NCI-H1694 (cell line): ENCODE measurements around the gene KLK14.
A peak's percentile ranks its signal among the peaks of the same experiment; 100 is the strongest.

ENCODE experiments used
- DNase-seq: peaks from one replicate; lab custom pipeline; 2025; lab: John Stamatoyannopoulos, UW

Gene KLK14

DNA sequence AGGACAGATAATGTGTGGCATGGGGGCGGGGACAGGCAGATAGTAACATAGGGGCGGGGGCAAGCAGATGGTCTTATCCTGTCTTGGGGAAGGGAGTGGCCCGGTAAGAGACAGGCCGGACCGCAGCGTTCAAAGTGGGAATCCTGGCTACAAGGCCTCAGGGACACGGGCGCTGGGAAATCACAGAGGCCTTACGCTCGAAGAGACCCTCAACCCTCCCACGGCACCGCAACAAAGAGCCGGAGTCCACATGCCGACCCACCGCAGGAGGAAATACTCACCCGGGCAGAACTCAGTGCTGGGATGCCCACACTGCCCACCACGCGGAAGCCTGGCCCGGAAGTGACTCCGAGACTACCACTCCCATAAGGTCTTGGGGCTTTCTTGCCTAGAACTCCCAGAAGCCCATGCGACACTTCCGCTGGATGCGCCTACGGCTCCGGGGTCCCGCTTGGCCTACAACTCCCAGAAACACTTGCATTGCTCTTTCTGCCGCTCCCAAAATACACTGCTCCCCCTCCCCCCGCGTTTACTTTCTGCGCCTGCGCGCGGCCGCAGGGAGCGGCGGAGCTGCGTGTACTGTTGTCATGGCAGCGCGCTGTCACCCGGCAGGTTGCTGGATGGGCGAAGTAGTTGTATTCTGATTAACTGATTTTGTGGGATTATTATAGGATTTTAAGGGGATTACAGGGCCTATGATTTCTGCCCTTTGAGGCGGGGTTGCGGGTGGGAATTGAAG is 25.5 kb upstream of the KLK14 start, which contains the start of gene CTU1:
Gene CTU1 (minus strand): TSS at position 344 of the 739 bp plus-strand sequence. CDS start 3,840 bp downstream, outside the sequence.
- peak; percentile 97 for DNase-seq

DNA sequence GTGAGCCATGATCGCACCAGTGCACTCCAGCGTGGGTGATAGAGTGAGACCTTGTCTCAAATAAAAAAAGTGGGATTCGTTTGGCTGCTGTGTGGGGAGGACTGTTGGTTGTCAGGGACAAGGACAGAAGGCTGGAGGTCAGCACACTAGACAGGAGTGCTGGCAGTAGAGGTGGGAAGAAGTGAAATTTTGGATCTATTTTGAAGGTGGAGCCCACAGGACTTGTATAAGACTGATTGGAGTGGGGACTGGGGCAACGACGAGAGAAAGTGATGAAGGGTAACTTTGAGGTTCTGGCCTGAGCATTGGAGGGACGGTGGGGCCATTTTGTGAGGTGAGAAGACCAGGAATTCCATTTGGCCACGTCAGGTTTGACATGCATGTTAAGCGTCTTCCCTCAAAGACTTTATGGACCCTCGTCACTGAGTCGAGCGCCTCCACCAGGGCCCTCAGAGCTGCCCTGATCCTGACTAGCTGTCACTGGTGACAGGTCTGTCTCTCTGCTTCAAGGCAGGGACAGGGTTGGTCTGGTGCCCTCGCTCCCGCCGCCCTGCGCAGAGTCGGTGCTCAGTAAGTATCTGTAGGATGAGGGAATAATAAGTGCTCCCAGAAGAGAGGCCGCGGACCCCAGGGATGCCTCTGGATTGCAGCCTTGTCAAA is 24.8 kb upstream of the KLK14 start:
- peak; percentile 12 for DNase-seq

DNA sequence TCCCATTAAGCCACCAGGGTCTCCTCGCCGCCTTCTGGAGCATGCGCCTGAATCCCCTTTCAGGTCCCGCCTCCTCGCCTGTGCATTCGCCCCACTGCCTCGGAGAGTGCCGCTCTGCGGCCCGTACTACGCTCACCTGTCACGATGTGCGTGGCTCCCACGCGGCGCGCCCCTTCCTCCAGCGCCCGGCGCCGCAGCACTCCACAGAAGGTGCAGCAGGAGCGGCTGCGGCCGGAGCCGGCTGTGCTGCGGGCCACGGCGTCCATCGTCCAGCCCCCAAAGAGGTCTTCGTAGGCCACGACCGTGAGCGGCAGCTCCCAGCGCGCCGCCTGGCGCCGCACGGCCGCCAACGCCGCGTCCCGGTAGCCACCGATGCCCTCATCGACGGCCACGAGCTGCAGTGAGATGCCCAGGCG is 21.2 kb upstream of the KLK14 start:
- no peak for DNase-seq

DNA sequence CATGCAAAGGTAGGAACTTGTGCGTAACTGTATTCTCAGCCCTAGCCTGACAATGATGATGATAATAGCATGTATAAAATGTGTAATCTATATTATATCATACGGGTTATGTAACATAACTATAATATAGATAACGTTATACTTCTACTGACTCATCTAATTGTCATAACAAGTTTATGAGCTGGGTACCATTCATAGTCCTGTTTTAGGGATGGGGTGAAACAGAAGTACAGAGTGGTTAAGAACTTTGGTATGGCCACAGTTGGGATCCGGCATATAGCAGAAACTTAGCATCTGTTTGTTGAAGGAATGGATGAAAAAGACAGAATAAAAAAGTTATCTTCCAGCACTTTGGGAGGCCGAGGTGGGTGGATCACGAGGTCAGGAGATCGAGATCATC is 20.3 kb upstream of the KLK14 start:
- DNase-seq: no peak

DNA sequence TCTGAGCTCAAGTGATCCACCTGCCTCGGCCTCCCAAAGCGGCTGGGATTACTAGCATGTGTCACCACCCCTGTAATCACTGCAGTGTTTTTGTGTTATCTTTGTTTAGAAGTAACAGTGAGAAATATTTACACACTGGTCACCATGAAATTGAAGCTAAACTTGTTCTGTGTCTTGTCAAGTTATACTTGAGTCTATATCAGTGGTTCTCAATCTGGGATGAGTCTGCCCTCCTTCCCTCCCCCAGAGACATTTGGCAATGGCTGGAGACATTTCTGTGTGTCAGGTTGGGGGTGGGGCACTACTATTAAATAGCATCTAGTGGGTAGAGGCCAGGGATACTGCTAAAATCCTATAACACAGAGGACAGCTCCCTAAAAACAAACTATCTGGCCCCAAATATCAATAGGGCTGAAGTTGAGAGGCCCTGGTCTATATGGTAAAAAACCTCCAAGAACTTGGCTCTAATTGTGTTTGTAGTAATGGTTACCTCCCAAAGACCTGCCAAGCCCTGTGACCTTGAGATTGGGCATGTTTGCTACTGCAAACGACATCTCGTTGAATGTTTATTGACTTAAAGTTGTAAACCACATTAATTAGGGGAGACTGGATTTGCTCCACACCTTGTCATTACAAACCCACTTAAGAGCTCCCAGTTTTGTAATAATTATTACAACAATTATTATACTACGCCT is 18.6 kb upstream of the KLK14 start:
- DNase-seq: no peak

DNA sequence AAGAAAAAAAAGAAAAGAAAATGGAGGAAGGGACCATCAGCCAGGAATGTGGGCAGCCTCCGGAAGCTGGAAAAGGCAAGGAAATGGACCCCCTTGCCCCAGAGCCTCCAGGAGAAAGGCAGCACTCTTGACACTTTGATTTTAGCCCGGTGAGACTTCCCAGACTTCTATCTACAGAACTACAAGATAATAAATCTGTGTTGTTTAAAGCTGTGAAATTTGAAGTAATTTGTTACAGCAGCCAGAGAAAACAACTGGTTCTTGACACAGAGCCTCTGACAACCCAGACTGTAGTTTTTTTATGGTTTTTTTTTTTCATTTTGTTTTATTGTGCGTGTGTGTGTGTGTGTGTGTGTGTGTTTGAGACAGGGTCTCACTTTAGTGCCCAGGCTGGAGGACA is 17.9 kb upstream of the KLK14 start:
- DNase-seq: no peak

DNA sequence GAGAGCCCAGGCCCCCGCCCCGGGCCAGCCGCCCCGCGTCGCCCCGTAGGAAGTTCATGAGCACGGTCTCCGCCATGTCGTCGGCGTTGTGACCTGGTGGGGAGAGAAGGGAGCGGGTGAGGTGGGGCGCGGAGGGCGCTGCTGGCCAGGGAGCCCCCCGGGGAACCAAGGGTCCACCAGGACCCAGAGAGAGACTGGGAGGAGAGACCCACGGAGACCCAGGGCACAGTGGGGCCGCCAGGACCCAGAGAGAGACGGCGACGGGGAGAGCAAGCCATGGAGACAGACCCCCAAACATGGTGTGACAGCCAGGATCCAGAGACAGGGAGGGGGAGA is 16.3 kb upstream of the KLK14 start:
- no peak for DNase-seq

DNA sequence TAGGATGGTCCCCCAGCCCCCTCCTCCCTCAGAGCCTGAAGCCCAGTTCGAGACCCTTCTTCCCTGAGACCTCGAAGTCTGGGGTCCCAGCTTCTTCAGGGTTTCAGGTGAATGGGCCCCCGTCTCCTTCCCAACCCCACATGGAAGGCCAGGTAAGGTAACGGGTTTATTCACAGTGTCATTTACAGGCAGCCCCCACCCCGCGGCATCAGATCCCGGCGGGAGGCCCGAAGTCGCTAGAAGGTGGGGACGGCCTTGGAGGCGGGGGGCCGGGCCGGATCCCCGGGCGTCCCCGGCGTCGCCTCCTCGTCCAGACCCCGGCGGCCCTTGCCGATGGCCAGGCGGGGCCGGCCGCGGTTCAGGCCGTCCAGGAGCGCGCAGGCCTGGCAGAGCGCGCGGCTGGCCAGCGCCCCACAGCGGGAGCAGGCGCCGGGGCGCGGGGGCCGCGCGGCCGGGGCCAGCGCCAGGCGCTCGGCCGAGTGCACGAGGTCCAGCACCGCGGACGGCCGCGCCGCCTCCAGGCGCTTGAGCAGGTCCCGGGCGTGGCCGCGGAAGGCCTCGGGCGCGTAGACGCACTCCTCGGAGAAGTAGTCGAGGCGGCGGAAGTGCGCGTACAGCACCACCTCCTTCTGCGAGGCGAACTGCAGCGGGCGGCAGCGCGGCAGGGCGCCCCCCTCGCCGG is 15.8 kb upstream of the KLK14 start:
- no peak for DNase-seq

DNA sequence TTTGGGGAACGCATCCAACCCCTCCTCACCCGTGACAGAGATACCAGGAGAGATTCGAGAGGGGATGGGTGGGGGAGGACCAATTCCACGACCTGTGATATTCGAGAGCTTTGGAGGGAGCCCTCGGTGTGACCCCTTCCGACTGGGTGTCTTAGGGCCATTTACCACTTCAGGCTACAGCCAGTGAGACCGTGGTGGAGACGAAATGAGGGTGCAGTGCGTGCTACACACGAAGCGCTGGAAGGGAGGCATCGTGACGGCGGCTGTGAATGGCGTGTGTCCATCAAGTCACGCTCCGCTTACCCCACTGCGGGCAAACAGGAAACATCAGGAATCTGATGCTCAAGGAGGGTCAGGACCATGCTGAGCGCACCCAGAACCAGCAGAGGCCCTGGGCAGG is 15.1 kb upstream of the KLK14 start:
- no peak for DNase-seq

DNA sequence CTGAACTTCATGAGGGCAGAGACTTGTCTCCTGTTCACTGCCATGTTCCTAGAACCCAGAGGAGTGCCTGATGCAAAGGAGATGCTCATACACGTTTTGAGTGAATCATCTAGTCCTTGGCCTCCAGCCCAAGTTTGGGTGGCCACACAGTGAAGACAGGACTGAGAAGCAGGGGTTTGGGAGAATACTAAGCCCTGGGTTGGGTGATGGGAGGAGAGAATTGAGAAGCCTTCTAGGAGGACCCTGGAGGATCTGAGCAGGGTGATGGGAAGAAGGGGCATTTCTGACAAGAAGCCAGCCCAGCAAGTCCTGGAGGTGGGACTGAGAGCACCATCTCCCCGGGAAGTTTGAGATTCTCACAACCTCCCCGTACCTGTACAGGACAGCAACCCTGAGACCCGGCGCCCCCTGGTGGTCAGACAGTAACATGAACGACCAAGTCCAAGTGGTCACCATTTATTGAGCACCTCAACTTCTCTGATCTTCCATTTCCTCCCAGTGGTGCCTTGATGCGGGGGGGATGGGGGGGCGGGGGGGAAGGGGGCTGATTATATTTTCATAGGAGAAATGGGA is 14.6 kb upstream of the KLK14 start:
- no peak for DNase-seq

DNA sequence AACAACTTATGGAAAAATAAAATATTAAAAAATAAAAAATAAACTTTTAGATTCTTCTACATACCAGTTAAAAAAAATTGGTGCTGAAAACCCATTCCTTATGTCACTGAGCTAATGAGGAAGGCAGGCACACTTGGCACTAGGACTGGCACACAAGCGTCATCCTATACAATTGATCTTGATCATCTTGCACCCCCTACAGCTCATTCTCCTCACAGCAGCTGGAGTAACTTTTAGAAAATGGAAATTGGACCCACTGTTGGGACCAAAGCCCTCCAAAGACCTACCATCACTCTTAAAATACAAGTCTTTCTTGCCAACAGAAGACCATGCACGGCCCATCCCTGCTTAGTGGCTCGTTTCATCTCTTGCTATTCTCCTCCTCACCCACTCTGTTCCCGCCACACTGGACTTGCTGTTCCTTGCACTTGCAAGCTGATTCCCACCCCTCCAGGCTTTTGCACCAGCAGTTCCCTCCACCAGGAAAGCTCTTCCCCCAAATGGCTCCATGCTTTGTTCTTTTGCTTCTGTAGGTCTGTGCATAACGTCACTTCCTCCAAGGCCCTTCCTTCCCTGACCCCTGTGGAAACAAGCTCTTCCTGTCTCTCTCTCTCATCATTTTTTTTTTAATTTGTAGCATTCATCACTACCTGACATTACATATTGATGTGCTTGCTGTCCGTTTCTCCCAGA is 13.9 kb upstream of the KLK14 start:
- no peak for DNase-seq

DNA sequence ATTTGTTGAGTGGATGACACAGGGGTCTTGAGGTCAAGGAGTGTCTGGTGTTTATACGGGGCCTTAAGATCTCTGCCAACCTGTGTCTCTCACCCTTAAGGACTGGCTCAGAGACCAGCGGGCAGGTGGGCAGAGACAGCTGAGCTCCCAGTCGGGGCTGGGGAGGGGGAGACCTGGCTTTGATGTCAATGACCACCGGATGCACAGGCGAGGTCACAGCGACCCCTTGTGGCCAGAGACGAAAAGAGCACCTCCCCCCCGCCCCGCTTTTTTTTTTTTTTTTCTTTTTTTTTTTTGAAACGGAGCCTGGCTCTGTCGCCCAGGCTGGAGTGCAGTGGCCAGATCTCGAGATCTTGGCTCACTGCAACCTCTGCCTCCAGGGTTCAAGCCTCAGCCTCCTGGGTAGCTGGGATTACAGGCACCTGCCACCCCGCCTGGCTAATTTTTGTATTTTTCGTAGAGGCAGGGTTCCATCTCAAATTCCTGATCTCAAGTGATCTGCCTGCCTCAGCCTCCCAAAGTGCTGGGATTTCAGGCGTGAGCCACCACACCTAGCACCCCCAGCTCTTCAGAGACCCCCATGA is 12.1 kb upstream of the KLK14 start:
- DNase-seq: no peak

DNA sequence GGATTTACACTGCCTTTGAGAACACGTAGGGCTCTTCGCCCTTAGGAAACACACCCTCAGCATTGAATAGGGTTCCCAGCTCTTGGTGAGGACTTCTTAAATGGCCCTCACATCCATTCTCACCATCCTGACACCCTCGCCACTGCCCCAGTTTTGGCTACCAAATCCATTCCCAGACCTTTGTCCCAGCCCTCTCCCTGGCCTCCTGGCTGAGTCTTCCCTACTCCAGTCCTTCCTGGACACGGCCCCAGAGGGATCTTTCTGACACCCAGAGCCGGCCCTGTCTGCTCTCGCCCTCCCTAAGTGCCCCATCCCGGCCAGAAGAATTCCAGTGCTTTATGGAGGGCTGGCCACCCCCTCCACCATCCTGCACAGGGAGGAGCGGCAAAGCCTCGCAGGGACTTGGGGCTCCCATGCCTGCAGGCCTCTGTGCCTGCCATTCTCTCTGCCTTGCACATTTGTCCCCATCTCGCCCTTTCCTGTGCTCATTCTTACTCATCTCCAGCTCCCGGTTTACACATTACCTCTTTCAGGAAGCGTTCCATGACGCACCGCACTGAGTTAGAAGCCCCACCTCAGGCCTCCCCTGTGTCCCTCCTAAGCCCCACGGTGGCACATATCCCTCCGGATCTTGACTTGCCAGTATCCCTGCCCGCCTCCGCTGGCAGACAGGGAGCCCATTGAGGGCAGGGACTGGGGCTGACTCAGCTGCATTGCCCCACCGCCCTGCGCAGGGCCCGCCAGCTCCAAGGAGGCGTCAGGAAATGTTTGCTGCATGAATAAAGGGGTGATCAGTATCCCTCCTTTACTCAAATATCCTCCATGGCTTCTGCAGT is 11.0 kb upstream of the KLK14 start:
- no peak for DNase-seq

DNA sequence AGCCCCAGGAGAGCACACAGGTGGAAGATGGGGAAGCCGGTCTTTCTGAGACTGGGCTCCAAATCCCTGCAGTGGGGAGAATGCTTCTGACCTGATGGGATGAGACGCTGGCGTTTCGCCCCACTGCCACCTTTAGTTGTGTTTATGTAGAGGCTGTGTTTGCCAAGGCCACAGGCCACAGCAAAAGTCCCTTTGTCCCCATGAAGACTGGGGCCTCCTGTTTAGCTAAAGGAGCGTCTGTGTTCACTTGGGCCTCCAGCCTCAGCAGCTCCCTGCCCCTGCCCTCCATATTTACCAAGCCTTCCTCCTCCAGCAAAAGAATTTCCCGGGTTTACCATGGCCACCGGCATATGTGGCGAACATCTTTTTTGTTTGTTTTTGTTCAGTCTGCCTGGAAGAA is 10.4 kb upstream of the KLK14 start:
- DNase-seq: no peak

DNA sequence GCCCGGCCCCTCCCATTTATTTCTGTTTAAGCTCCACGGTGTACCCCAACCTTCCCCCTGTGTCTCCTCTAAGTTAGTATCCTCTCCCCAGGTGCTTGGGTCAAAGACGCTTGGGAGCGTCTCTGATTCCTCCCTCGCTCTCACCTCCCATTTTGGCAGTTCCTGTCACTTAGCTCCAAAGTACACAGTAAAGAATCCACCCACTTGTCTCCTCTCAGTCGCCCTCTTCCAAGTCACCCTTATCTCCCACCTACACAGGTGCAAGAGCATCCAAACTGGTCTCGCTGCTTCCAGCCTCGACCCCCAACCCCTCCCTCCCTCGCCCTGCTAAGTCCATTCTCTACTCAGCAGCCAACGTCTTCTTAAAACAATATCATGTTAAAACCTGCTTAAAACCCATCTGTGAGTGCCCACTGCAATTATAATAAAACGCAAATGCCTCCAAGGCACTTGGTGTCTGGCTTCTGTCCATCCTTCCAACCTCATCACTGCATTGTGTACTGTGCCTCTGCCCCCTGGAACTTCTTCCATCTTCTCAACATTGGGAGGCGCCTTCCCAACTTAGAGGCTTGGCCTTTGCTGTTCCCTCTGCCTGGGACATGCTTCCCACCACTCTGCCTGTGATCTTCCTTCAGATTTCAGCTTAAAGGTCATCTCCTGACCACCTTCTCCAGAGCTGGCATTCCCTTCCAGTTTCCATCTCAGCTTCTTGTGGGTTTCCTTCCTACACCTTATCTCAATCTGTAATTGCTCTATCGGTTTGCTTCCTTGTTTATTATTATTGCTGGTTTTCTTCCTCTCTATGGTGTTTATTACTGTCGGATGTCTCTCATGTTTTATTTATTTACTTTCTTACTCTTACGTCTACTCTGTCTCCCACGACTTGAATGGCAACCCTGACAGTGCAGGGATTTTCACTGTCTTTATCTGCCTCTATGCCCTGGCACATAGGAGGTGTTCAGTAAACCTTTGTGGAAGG is 9.5 kb upstream of the KLK14 start:
- DNase-seq: no peak

DNA sequence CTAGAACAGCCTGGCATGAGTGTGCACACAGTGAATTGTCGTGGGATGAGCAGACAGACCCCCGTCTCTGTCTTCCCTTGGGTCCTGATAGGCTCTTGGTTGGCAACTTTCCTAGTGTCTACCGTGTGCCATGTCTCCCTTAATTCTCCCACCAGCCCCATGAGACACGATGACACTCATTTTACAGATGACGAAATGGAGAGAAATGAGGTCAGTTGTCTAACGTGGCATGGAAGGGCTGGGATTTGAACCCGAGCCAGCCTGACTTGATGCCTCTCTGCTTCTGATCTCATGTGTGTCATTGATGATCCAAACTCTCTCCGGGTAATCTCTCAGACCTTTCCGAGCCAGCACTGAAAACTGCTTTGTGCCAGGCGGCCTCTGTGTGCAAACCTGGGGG is 8.4 kb upstream of the KLK14 start:
- DNase-seq: no peak

DNA sequence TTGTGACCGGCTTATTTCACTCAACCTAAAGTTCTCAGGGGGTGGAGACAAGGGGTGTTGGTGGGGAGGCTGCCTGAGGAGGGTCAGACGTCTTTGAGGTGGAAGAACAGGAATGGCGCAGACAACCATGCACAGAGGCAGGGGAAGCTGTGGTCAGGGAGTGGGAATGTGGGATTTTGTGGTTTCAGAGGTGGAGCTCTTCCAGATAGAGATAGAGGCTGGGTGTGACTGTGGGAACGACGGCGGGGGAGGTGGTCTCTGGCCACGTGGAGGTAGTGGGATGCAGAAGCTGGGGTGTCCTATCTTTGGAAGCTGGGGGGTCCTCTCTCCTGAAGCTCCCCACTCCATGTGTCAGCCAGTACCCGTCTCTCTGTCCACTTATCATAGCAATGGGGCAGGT is 7.8 kb upstream of the KLK14 start:
- DNase-seq: no peak

DNA sequence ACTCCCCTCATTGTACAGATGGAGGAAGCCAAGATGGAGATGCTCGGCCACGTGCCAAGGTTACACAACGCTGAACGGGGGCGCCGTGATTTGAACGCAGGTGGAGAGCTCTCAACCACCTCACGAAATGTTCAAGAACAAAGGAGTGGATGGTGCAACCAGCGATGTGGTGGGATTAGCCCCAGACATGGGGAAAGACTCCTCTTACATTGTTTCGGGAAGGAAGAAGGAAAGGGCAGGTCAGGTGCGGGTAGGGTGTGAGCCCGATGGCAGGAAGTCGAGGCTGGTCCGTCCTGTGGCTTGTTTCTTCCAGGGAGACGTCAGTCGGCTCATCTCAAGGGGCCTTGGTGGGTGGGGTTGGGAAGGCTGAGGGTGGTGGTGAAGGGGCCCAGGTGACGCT is 7.1 kb upstream of the KLK14 start:
- DNase-seq: no peak

DNA sequence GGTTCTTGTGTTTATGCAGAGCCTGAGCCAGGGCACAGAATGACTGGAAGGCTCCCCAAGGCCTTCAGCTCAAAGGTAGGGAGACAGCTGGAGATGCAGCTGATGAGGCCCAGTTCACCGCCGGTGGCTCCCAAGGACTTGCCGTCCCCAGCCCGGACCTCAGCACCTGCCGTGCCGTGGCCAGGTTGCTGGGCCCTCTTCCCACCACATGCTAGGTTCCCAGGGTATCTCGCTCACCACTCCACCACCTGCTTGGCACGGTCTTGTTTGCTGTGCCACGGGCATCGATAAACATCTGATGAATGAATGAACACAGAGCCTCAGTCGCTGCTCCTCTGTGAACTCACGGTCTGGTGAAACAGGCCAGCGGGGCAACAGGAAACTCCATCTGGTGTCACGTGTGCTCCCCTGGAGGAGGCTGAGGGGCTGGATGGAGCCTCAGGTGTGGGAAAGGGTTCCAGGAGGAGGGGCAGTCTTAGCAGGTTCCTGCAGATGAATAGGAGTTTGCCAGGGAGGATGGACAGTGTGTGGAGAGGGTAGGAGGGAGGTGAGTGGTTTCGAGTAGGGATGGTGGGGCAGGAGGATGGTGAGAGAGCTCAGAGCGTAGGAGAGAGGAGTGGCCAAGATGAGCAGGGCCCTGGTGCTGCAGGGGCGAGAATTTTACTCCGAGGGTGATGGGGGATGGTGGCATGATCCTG is 3.6 kb upstream of the KLK14 start:
- no peak for DNase-seq
